GM23338 (cell line): Measurements from ENCODE around the gene CIRBP. TPM values are rescaled to one million over a fixed set of nuclear protein-coding genes. Genes with fewer than 3 reads are reported as not detected.

Source experiments
- EZH2 ChIP-seq: fragments of 200-600 bp; sonication (generic); IDR thresholded peaks from one replicate; pipeline ENCODE4 v1.8.0; 2017; ENCODE audit warnings: antibody characterized with exemption, mild to moderate bottlenecking, low read depth; ENCODE audit not compliant: unreplicated experiment
- EZH2phosphoT487 ChIP-seq: fragments of 200-600 bp; sonication (generic); IDR thresholded peaks from one replicate; pipeline ENCODE4 v1.8.1; 2018; ENCODE audit warnings: antibody characterized with exemption; ENCODE audit not compliant: unreplicated experiment
- ZNF114 ChIP-seq: fragments of 250-450 bp; sonication (Bioruptor Pico); IDR thresholded peaks from 2 replicates; pipeline ENCODE4 v1.5.0; 2020; ENCODE audit warnings: mild to moderate bottlenecking, moderate library complexity
- ZNF331 ChIP-seq: fragments of 250-450 bp; sonication (Bioruptor Pico); IDR thresholded peaks from 2 replicates; pipeline ENCODE4 v1.5.0; 2020; ENCODE audit warnings: low read depth, mild to moderate bottlenecking, moderate library complexity
- ZNF462 ChIP-seq: fragments of 250-450 bp; sonication (Bioruptor Pico); IDR thresholded peaks from 2 replicates; pipeline ENCODE4 v1.5.0; 2020; ENCODE audit warnings: mild to moderate bottlenecking, moderate library complexity
- polyA plus RNA-seq: library from polyadenylated mRNA; unstranded; fragments of >200 nt; fragmentation: Nextera tagmentation; extraction: Ambion mirVana; gene quantifications from 2 replicates; pipeline ENCODE4 v1.2.1, GENCODE V29; 2016
- total RNA-seq: library from RNA; depleted of rRNA; stranded (reverse); fragments of >200 nt; shearing (Covaris generic); gene quantifications from 2 replicates; pipeline ENCODE4 v1.2.3, GENCODE V29; 2014; rRNA removed

Gene CIRBP
- total and polyA plus RNA-seq, 2 experiments from 2014 or later = 153 to 202 TPM

- TF ChIP-seq ZNF462 (CRISPR knock-in tag) (no peak), EZH2 (no peak), ZNF331 (CRISPR knock-in tag) (no peak), EZH2phosphoT487 (no peak), ZNF114 (no peak)
These were observed 55.2 kb downstream of the CIRBP start (continued) for GRCh38 chr19:1324249-1324805.

Other genes with a start within 250 kb of the CIRBP start
- gene TMEM259, start 248.2 kb upstream of the CIRBP start, total RNA-seq = 144 and 196 TPM in 2 replicates
- gene TMEM259, start 248.2 kb upstream of the CIRBP start, polyA plus RNA-seq = 82.8 and 84.5 TPM in 2 replicates
- not detected in 2 replicates for gene RNU6-2, start 247.8 kb upstream of the CIRBP start, total RNA-seq
- not detected in 2 replicates for gene RNU6-2, start 247.8 kb upstream of the CIRBP start, polyA plus RNA-seq
- 392 and 426 TPM in 2 replicates for gene CNN2, start 242.7 kb upstream of the CIRBP start, total RNA-seq
- gene CNN2, start 242.7 kb upstream of the CIRBP start, polyA plus RNA-seq = 314 and 330 TPM in 2 replicates
- gene ABCA7, start 229.2 kb upstream of the CIRBP start, total RNA-seq = 18.1 and 22.2 TPM in 2 replicates
- gene ABCA7, start 229.2 kb upstream of the CIRBP start, polyA plus RNA-seq = 27.4 and 30.3 TPM in 2 replicates
- gene ARHGAP45, start 202.2 kb upstream of the CIRBP start, total RNA-seq = 56.0 and 71.8 TPM in 2 replicates
- gene ARHGAP45, start 202.2 kb upstream of the CIRBP start, polyA plus RNA-seq = 24.7 and 28.3 TPM in 2 replicates
- gene POLR2E, start 174.0 kb upstream of the CIRBP start, total RNA-seq = 257 and 303 TPM in 2 replicates
- gene POLR2E, start 174.0 kb upstream of the CIRBP start, polyA plus RNA-seq = 254 and 286 TPM in 2 replicates
- 284 and 351 TPM in 2 replicates for gene GPX4, start 165.3 kb upstream of the CIRBP start, total RNA-seq
- 543 and 573 TPM in 2 replicates for gene GPX4, start 165.3 kb upstream of the CIRBP start, polyA plus RNA-seq
- gene SBNO2, start 95.1 kb upstream of the CIRBP start, total RNA-seq = 28.0 and 35.4 TPM in 2 replicates
- gene SBNO2, start 95.1 kb upstream of the CIRBP start, polyA plus RNA-seq = 6.3 and 6.9 TPM in 2 replicates
- 84.4 and 96.5 TPM in 2 replicates for gene STK11, start 63.6 kb upstream of the CIRBP start, total RNA-seq
- 19.4 and 23.7 TPM in 2 replicates for gene STK11, start 63.6 kb upstream of the CIRBP start, polyA plus RNA-seq
- 10.8 and 14.1 TPM in 2 replicates for gene CBARP, start 31.3 kb upstream of the CIRBP start, total RNA-seq
- 2.0 TPM in 2 replicates for gene CBARP, start 31.3 kb upstream of the CIRBP start, polyA plus RNA-seq
- 78.7 and 139 TPM in 2 replicates for gene ATP5F1D, start 27.6 kb upstream of the CIRBP start, total RNA-seq
- gene ATP5F1D, start 27.6 kb upstream of the CIRBP start, polyA plus RNA-seq = 396 and 420 TPM in 2 replicates
- 84.5 and 113 TPM in 2 replicates for gene MIDN, start 20.7 kb upstream of the CIRBP start, total RNA-seq
- 28.6 and 33.3 TPM in 2 replicates for gene MIDN, start 20.7 kb upstream of the CIRBP start, polyA plus RNA-seq
- 39.2 and 60.4 TPM in 2 replicates for gene FAM174C, start 6.2 kb downstream of the CIRBP start, total RNA-seq
- 62.3 and 68.0 TPM in 2 replicates for gene FAM174C, start 6.2 kb downstream of the CIRBP start, polyA plus RNA-seq
- gene EFNA2, start 16.5 kb downstream of the CIRBP start, total RNA-seq = 8.2 and 10.3 TPM in 2 replicates
- 2.7 and 4.8 TPM in 2 replicates for gene EFNA2, start 16.5 kb downstream of the CIRBP start, polyA plus RNA-seq
- 128 and 132 TPM in 2 replicates for gene NDUFS7, start 114.6 kb downstream of the CIRBP start, total RNA-seq
- gene NDUFS7, start 114.6 kb downstream of the CIRBP start, polyA plus RNA-seq = 201 and 203 TPM in 2 replicates
- gene GAMT, start 132.2 kb downstream of the CIRBP start, total RNA-seq = 21.5 and 27.3 TPM in 2 replicates
- 33.6 and 36.9 TPM in 2 replicates for gene GAMT, start 132.2 kb downstream of the CIRBP start, polyA plus RNA-seq
- 180 and 194 TPM in 2 replicates for gene DAZAP1, start 138.3 kb downstream of the CIRBP start, total RNA-seq
- 44.1 and 48.1 TPM in 2 replicates for gene DAZAP1, start 138.3 kb downstream of the CIRBP start, polyA plus RNA-seq
- gene RPS15, start 169.1 kb downstream of the CIRBP start, total RNA-seq = 2,953 and 3,723 TPM in 2 replicates
- gene RPS15, start 169.1 kb downstream of the CIRBP start, polyA plus RNA-seq = 3,861 and 4,267 TPM in 2 replicates
- gene APC2, start 180.8 kb downstream of the CIRBP start, total RNA-seq = 14.3 and 18.3 TPM in 2 replicates
- 1.4 TPM in 2 replicates for gene APC2, start 180.8 kb downstream of the CIRBP start, polyA plus RNA-seq
- gene C19orf25, start 209.9 kb downstream of the CIRBP start, total RNA-seq = 61.1 and 64.9 TPM in 2 replicates
- gene C19orf25, start 209.9 kb downstream of the CIRBP start, polyA plus RNA-seq = 43.5 and 50.1 TPM in 2 replicates
- 5.9 and 15.1 TPM in 2 replicates for gene PCSK4, start 221.0 kb downstream of the CIRBP start, total RNA-seq
- 3.8 and 5.6 TPM in 2 replicates for gene PCSK4, start 221.0 kb downstream of the CIRBP start, polyA plus RNA-seq
- gene REEP6, start 221.8 kb downstream of the CIRBP start, total RNA-seq = 14.3 and 15.2 TPM in 2 replicates
- gene REEP6, start 221.8 kb downstream of the CIRBP start, polyA plus RNA-seq = 20.0 and 23.4 TPM in 2 replicates
- 0.10 TPM in 1 of 2 replicates, not detected in the other for gene ADAMTSL5, start 243.7 kb downstream of the CIRBP start, total RNA-seq
- gene ADAMTSL5, start 243.7 kb downstream of the CIRBP start, polyA plus RNA-seq = 0.70 and 0.97 TPM in 2 replicates